Measurements from ENCODE around the gene CNNM4.
A peak's percentile ranks its signal among the peaks of the same experiment; 100 is the strongest.

The CNNM4 gene

DNA sequence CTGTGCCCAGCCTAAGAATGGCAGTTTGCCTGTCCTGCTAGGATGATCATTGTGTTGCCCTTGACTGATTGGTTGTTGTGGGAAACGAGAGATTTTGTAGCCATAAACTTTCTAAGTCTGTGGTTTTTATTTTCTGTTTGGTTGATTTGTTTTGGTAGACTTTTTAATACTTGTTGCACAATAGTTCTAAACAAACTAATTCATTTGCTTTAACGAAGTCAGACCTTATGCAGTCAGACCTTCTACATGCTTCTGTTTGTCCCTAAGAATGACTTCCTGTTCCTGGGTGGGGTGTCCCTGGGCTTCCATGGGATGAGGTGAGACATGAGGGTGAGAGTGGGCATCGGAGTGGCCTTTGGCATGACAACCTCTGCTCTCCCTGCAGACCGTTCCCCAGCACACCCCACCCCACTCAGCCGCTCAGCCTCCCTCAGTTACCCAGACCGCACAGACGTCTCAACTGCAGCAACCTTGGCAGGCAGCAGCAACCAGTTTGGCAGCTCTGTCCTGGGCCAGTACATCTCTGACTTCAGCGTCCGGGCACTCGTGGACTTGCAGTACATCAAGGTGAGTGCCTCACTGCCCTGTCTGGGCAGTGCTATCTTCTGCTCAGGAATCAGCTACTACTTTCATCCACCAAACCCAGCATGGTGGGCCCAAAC is 47.6 kb downstream of the CNNM4 start:
- Histone ChIP-seq H3K4me2 (ENCODE audit: insufficient read depth, low read length) (no peak overlapping the region), H2AFZ (ENCODE audit: low read depth, low read length) (no peak overlapping the region), H4K20me1 (ENCODE audit: insufficient read depth, low read length) (no peaks in the 10 kb centered on the region), H3K36me3 (ENCODE audit: insufficient read depth, low read length) (peaks cover 18% of the 10 kb centered on the region), H3K4me3 (ENCODE audit: low read depth in 1 of 2, low read length in 2 of 2) (no peak overlapping the region), H3K79me2 (ENCODE audit: insufficient read depth, low read length) (no peaks in the 10 kb centered on the region), H3K27me3 (ENCODE audit: insufficient read depth, low read length, poor library complexity) (no peaks in the 10 kb centered on the region), H3K4me1 (ENCODE audit: insufficient read depth, low read length) (no peaks in the 10 kb centered on the region), H3K9me3 (ENCODE audit: insufficient read depth, low read length, severe bottlenecking) (no peaks in the 10 kb centered on the region), H3K9ac (ENCODE audit: low read depth, low read length) (no peak overlapping the region), H3K27ac (ENCODE audit: low read length) (no peak overlapping the region)
- DNase-seq (no peak), ATAC-seq (ENCODE audit: insufficient read depth, low read depth) (no peak)
- no peak for TF ChIP-seq EZH2 (IDR thresholded peaks at IDR 0.05; ENCODE audit: borderline replicate concordance, low read depth, low read length, severe bottlenecking)
- TF ChIP-seq, protein P1, sequence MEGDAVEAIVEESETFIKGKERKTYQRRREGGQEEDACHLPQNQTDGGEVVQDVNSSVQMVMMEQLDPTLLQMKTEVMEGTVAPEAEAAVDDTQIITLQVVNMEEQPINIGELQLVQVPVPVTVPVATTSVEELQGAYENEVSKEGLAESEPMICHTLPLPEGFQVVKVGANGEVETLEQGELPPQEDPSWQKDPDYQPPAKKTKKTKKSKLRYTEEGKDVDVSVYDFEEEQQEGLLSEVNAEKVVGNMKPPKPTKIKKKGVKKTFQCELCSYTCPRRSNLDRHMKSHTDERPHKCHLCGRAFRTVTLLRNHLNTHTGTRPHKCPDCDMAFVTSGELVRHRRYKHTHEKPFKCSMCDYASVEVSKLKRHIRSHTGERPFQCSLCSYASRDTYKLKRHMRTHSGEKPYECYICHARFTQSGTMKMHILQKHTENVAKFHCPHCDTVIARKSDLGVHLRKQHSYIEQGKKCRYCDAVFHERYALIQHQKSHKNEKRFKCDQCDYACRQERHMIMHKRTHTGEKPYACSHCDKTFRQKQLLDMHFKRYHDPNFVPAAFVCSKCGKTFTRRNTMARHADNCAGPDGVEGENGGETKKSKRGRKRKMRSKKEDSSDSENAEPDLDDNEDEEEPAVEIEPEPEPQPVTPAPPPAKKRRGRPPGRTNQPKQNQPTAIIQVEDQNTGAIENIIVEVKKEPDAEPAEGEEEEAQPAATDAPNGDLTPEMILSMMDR (IDR thresholded peaks at IDR 0.05; ENCODE audit: borderline replicate concordance, extremely low read depth, low read length, poor library complexity, severe bottlenecking): no peak

DNA sequence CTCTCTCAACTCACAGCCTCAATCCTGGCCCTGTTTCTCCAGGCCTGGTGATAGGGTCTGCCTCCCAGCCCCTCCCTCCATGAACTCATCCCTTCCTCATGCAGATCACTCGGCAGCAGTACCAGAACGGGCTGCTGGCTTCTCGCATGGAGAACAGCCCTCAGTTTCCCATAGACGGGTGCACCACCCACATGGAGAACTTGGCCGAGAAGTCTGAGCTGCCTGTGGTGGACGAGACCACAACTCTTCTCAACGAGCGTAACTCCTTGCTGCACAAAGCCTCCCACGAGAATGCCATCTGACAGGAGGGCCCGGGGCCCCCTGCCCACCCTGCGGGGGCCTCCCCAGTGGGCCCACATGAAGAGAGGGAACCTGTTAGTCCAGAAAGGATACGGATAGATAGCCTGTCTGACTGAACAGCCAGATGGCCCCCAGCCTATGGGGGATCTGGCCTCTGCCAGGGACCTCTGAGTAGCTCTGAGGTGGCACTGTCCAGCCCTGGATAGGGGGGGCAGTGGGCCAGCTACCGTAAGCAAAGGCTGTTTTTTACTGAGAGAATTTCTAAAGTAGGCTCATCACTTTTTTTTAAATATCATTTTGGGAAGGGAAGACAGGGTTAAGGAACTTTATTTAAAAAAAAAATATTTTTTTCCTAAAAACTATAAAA is 48.6 kb downstream of the CNNM4 start:
- DNase-seq (no peak), ATAC-seq (ENCODE audit: insufficient read depth, low read depth) (no peak)
- no peaks in the 10 kb centered on the region for H3K4me1 ChIP-seq (ENCODE audit: insufficient read depth, low read length)

DNA sequence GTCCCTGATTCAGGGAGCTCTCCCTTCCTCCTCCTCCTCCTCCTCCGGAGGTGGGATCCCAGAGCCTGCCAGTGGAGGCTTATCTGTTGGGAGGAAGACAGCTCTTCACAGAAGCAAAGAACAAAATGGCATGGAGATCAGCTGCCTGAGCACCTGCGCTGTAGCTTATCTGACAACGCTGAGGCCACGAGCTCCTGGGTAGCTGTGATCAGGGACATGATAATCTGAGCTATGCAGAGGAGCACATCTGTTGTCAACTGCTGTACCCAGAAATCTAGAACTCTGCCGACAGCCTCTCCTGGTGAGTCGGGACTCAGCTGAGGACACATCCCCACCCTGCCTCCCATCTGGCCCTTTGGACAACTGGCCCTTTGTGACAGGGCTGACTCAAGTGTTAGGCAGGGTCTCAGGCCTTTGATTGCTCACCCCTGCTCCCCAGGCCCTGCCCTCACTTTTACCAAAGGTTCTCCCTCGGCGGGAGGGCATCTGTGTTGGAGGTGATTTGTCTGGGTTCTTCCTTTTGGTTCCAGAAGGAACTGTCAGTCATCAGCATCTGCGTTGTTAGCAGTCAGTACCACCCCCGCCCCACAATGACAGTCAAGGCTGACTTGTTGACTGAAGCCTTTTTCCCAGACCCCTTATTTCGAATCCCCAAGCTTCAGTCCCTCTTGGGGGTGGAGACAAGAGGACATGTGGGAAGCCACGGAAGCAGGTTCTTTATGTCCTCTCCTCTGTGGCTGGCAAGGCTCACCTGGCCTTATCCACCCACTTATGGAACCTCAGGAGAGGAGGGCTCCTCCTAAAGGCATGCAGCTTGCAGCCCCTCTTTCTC is 49.5 kb downstream of the CNNM4 start:
- H3K9me3 ChIP-seq (ENCODE audit: insufficient read depth, low read length, severe bottlenecking): no peaks in the 10 kb centered on the region
- no peak overlapping the region for H3K9ac ChIP-seq (ENCODE audit: low read depth, low read length)
- TF ChIP-seq, protein P1 (IDR thresholded peaks at IDR 0.05; ENCODE audit: borderline replicate concordance, extremely low read depth, low read length, poor library complexity, severe bottlenecking): no peak
- TF ChIP-seq EZH2 (IDR thresholded peaks at IDR 0.05; ENCODE audit: borderline replicate concordance, low read depth, low read length, severe bottlenecking): no peak
- H3K27me3 ChIP-seq (ENCODE audit: insufficient read depth, low read length, poor library complexity): no peaks in the 10 kb centered on the region
- peaks cover 18% of the 10 kb centered on the region for H3K36me3 ChIP-seq (ENCODE audit: insufficient read depth, low read length)
- no peak overlapping the region for H2AFZ ChIP-seq (ENCODE audit: low read depth, low read length)
- ATAC-seq (ENCODE audit: insufficient read depth, low read depth) (0 out of 3 replicates have a peak, but pooled peaks have one; percentile 27), DNase-seq (no peak)
- no peak overlapping the region for H3K4me2 ChIP-seq (ENCODE audit: insufficient read depth, low read length)
- no peak overlapping the region for H3K27ac ChIP-seq (ENCODE audit: low read length)
- peaks cover 4% of the 10 kb centered on the region for H3K4me1 ChIP-seq (ENCODE audit: insufficient read depth, low read length)
- H4K20me1 ChIP-seq (ENCODE audit: insufficient read depth, low read length): no peaks in the 10 kb centered on the region
- H3K79me2 ChIP-seq (ENCODE audit: insufficient read depth, low read length): no peaks in the 10 kb centered on the region
- no peak overlapping the region for H3K4me3 ChIP-seq (ENCODE audit: low read depth in 1 of 2, low read length in 2 of 2)

More for the DNA sequence above, 48.6 kb downstream of the CNNM4 start:
- no peak for TF ChIP-seq EZH2 (IDR thresholded peaks at IDR 0.05; ENCODE audit: borderline replicate concordance, low read depth, low read length, severe bottlenecking)
- TF ChIP-seq, protein P1 (IDR thresholded peaks at IDR 0.05; ENCODE audit: borderline replicate concordance, extremely low read depth, low read length, poor library complexity, severe bottlenecking): no peak
- H3K27ac ChIP-seq (ENCODE audit: low read length): no peak overlapping the region
- H2AFZ ChIP-seq (ENCODE audit: low read depth, low read length): no peak overlapping the region
- H3K9ac ChIP-seq (ENCODE audit: low read depth, low read length): no peak overlapping the region
- no peaks in the 10 kb centered on the region for H4K20me1 ChIP-seq (ENCODE audit: insufficient read depth, low read length)
- H3K4me2 ChIP-seq (ENCODE audit: insufficient read depth, low read length): no peak overlapping the region
- H3K27me3 ChIP-seq (ENCODE audit: insufficient read depth, low read length, poor library complexity): no peaks in the 10 kb centered on the region
- peaks cover 18% of the 10 kb centered on the region for H3K36me3 ChIP-seq (ENCODE audit: insufficient read depth, low read length)
- no peaks in the 10 kb centered on the region for H3K79me2 ChIP-seq (ENCODE audit: insufficient read depth, low read length)
- no peak overlapping the region for H3K4me3 ChIP-seq (ENCODE audit: low read depth in 1 of 2, low read length in 2 of 2)
- H3K9me3 ChIP-seq (ENCODE audit: insufficient read depth, low read length, severe bottlenecking): no peaks in the 10 kb centered on the region

Measured in DND-41 (cell line).